Brain pericyte (primary cell): ENCODE measurements around the gene KCNMA1.

ENCODE experiments used
- DNase-seq: peaks from one replicate; pipeline ENCODE4 v3.0.0-alpha.2; 2012; ENCODE audit warnings: low read depth, low spot score

The KCNMA1 gene

GRCh38 chr10:77300682-77301302 lies 336.8 kb downstream of the KCNMA1 start:
- no peak for DNase-seq

- DNase-seq = no peak
Measured at GRCh38 chr10:77299320-77299719, 338.3 kb downstream of the KCNMA1 start.

DNA sequence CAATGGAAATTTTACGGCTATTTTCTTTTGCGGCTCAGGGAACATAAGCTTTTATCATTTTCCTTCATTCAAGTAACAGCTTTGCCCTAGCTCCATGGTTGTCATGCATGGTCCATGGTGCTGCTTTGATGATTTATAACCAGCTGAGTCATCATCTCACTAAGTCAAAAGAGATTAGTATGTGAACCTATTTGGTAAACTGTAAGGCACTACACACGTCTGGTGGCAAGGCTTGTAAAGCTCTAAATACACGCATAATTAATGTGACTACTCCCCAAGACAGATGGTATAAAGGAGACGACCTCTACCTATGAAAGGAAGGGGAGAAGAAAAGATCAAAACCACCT lies 340.2 kb downstream of the KCNMA1 start:
- DNase-seq = no peak

GRCh38 chr10:77296534-77297392 lies 340.8 kb downstream of the KCNMA1 start:
- no peak for DNase-seq

- no peak for DNase-seq
Measured at GRCh38 chr10:77293773-77294172, 343.8 kb downstream of the KCNMA1 start.

DNA sequence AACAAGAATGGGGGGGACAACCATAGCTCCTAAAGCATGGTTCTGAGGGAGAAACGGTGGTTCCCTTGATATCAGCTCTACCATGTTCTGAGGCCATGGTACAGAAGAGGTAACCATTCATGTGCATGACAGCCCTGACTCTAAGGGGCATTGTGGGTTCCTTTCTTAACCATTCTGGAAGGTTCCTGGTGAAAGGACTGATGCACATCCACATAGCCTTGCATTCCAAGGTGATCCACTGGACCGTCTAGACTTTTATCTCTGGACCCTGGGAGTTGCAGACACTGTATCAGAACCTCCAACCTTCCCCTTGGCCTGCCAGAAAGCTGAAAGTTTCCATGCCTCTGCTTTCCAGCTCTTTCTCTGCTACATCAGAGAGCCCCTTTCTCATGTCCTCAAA lies 344.3 kb downstream of the KCNMA1 start:
- DNase-seq = no peak

DNA sequence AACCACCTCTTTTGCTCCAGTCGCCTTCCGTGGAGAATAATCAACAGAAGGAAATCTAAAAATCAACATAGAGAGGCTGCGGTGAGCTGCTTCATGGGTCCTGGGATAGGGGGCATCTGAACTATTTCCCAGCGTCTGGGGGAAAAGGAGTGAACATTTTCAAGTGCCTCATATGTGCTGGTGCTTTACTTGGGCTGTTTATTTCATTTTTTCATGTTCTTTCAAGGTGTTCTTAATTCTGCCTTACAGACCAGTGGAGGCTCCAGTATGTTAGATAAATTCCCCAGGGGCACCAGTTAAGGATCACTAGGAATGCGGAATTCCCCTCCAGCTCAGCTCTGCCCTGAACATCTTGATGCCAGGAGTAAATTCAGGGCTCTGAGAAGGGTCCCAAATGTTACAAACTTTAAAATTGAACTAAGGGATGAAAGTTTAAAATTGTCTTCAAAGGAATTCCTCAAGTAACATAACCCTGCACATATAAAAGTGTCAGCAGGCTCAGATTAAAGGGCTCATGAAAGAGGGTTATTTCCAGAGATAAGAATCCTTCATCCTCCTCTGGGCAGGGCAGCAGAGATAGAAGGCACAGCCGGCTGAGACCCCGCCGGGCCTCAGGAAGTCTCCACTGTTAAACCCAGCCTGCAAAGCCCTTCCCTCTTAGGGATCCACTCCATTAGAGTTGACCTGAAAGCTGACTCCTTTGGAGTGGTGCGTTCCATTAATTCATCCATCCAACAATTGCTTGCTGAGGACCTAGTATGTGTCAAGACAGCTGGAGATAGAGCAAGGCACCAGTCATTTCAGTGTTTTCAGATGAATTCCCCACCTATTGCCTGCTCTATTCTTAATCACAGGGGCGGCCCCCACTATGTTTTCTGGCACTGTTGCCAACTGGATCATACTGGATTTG lies 345.8 kb downstream of the KCNMA1 start:
- DNase-seq = no peak

GRCh38 chr10:77290528-77291155 lies 347.0 kb downstream of the KCNMA1 start:
- no peak for DNase-seq

DNA sequence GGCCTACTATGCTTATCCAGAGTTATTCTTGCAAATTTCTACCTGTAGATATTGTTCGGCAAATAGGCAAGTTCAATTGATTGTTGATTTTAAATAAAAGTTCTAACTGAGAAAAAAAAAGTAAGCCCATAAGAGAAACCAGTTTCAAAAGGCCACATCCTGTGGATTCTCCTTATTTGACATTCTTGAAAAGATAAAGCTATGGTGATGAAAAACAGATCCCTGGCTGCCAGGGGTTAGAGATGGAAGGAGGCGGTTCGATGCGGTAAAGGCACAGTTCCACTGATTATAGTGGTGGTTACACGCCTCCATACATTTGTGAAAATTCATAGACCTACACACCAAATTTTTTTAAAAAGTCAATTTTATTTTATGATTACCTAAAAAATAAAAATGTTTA lies 347.8 kb downstream of the KCNMA1 start:
- no peak for DNase-seq

GRCh38 chr10:77289027-77289501 lies 348.5 kb downstream of the KCNMA1 start:
- DNase-seq = no peak

DNA sequence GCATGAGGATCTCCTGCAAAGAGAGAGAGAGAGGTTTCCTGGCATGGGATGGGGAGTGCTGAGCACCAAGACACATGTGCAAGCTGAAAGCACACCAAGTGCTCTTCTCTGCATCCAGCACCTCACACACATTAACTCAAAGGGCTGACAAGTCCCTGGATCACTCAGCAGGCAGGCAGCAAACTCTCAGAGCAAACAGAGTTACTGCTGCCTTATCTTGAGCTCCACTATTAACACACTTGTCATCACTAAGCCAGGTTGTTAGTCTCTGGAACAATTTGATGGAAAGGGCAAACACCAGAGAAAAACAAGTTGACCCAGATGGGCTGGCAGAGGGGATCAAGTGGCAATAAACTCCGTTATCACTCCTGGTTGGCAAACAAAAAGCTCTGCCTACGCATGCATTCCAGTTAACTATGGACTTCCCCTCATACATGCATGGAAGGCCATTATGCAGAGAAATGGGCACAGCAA lies 349.9 kb downstream of the KCNMA1 start:
- DNase-seq = no peak

GRCh38 chr10:77286531-77287508 lies 350.8 kb downstream of the KCNMA1 start:
- DNase-seq = no peak

DNA sequence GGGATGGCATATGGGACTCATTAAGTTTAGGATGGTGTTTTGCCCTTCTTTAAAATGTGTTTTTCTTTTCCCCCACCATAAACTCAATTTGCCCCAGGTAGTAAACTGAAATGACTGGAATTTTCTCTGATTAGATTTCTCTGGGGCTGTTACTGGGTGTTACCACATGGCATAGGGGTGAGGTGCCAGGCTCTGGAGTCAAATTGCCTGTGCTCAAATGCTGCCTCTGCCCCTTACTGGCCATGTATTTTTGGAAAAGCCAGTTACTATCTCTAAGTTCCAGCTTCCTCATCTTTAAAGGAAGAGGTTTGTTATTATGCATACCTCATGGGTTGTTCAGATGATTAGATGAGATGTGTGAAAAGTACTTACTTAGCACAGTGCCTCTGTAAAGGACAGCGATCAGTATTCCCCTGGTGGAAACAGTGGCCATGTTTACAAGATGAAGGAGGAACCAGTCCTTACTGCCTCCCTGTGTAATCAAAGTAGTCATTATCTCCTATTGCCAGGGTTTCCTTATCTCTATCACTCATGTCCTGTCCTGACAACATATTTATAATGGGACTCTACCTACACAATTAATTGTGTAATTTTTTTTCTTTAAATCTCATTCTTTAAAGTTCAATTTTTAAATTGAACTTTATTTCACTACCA lies 352.0 kb downstream of the KCNMA1 start:
- DNase-seq = no peak

- no peak for DNase-seq
Measured at GRCh38 chr10:77284797-77285196, 352.8 kb downstream of the KCNMA1 start.

- DNase-seq = no peak
Measured at GRCh38 chr10:77283326-77283725, 354.3 kb downstream of the KCNMA1 start.

DNA sequence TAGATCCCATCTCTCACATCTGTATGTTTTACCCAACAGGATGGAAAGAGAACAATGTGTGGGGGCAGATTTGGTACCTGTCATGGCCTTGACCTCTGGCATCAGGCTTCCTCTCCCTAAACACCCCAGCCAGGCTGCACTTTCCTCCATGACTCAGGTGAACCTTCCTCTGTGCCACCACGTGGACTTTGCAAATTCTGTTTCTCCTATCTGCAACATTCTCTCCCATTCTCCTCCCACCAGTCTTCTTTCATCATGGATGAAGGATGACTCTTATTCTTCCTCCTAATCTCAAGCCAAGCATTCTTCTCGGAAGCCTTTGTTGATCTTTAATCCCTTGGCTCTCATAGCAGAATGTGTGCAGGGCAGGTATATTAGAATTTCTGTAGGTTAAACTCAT lies 355.4 kb downstream of the KCNMA1 start:
- no peak for DNase-seq

- DNase-seq = no peak
Measured at GRCh38 chr10:77281719-77282118, 355.9 kb downstream of the KCNMA1 start.

GRCh38 chr10:77279207-77279606 lies 358.4 kb downstream of the KCNMA1 start:
- DNase-seq = no peak

DNA sequence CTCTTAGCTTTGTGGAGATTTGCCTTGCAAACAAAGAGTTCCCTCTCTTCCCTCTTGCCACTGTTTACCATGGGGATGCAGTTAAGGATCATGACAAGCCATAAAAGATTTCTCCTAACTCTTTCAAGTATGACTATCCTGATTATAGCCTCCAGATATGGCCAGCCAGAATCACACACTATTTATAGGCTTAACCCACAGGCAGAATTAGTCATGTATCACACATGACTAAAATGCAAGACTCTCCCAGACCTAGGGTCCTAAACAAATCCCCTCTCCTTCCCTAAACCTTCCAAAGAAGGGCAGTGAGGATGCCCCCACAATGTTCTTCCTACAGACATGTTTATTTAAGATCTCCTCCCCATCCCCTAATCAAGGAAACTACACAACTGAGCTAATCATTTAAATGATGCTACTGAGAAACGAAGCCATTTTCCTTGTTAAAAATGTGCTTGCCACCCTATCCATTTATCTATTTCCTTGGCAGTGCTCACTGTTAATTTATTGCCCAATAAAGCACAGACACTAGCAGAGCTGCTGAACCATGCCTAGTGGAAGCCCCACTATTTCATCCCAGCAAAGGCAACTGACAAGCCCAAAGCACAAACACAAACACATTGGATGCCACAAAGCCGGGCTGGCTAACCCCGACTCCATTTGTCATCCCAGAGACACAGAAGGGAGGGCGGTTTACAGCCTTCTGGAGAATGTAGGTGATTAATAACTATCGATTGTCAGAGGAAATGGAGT lies 363.4 kb downstream of the KCNMA1 start:
- no peak for DNase-seq
